NCI-H82 (cell line): Measurements from ENCODE around the gene NEURL4.
"Not testable (repeated sequence)": the region's sequence is repeated elsewhere in the genome, so short reads cannot be mapped to it uniquely, and the experiment has no call there.

ENCODE experiments used
- DNase-seq: peaks from one replicate; lab custom pipeline; 2025; lab: John Stamatoyannopoulos, UW

NEURL4 gene

GRCh38 chr17:7347630-7348477 is 18.7 kb upstream of the NEURL4 start:
- no peak for DNase-seq

- no peak for DNase-seq
Observed at GRCh38 chr17:7346761-7347614, 17.9 kb upstream of the NEURL4 start.

GRCh38 chr17:7343250-7343649 is 14.1 kb upstream of the NEURL4 start:
- no peak for DNase-seq

- no peak for DNase-seq
Observed at GRCh38 chr17:7341842-7342241, 12.7 kb upstream of the NEURL4 start.

- DNase-seq: no peak
Observed at GRCh38 chr17:7340179-7340578, 11.0 kb upstream of the NEURL4 start.

- DNase-seq: not testable (repeated sequence)
Observed at GRCh38 chr17:7337600-7337999, 8.5 kb upstream of the NEURL4 start.

- no peak for DNase-seq
Observed at GRCh38 chr17:7336240-7337175, 7.4 kb upstream of the NEURL4 start, which contains the start of gene ACAP1. ACAP1 (plus strand) TSS chr17:7336529; CDS start chr17:7336735, 206 bp downstream.

- not testable (repeated sequence) for DNase-seq
Observed at GRCh38 chr17:7335765-7336164, 6.6 kb upstream of the NEURL4 start.

GRCh38 chr17:7334938-7335538 is 5.9 kb upstream of the NEURL4 start:
- DNase-seq: no peak

- DNase-seq: not testable (repeated sequence)
Observed at GRCh38 chr17:7332600-7333069, 3.5 kb upstream of the NEURL4 start.

GRCh38 chr17:7332111-7332510 is 3.0 kb upstream of the NEURL4 start:
- no peak for DNase-seq

- DNase-seq: no peak
Observed at GRCh38 chr17:7330638-7331015, 1.5 kb upstream of the NEURL4 start.

- DNase-seq: peak; percentile 94
Observed at GRCh38 chr17:7329997-7330637, 982 bp upstream of the NEURL4 start.

GRCh38 chr17:7329374-7329996 is 350 bp upstream of the NEURL4 start:
- peak; percentile 100 for DNase-seq

GRCh38 chr17:7328009-7328408 is 1.1 kb downstream of the NEURL4 start:
- no peak for DNase-seq

GRCh38 chr17:7327501-7327900 is 1.6 kb downstream of the NEURL4 start:
- no peak for DNase-seq

- DNase-seq: no peak
Observed at GRCh38 chr17:7327056-7327455, 2.1 kb downstream of the NEURL4 start.

GRCh38 chr17:7326186-7326585 is 2.9 kb downstream of the NEURL4 start:
- no peak for DNase-seq

GRCh38 chr17:7325031-7325528 is 4.1 kb downstream of the NEURL4 start:
- DNase-seq: no peak

GRCh38 chr17:7324438-7324779 is 4.7 kb downstream of the NEURL4 start:
- no peak for DNase-seq
